Measurements from ENCODE around the gene CADPS2. TPM values are rescaled to one million over a fixed set of nuclear protein-coding genes. Genes with fewer than 3 reads are reported as not detected.
"Not testable (repeated sequence)": the region's sequence is repeated elsewhere in the genome, so short reads cannot be mapped to it uniquely, and the experiment has no call there.

The CADPS2 gene
- polyA plus RNA-seq, 1 donor (not counting 4 experiments of a cell fraction or from before 2014, with no cell fraction given), result 0.35 TPM

GRCh38 chr7:122682815-122683550 lies 203.3 kb downstream of the CADPS2 start:
- H3K4me2 ChIP-seq (ENCODE audit: control insufficient read depth, extremely low read depth, insufficient read depth, low read depth, low read length), result no peak overlapping the region
- no peaks in the 10 kb centered on the region for H4K20me1 ChIP-seq (ENCODE audit: control insufficient read depth, extremely low read depth, insufficient read depth, low read length)
- H2AFZ ChIP-seq (ENCODE audit: control insufficient read depth, low read length), result no peak overlapping the region
- no peaks in the 10 kb centered on the region for H3K9me1 ChIP-seq (ENCODE audit: control insufficient read depth, extremely low read depth, insufficient read depth, low read length)
- no peaks in the 10 kb centered on the region for H3K27me3 ChIP-seq (ENCODE audit: control insufficient read depth, extremely low read depth, insufficient read depth, low read length)
- H3K4me1 ChIP-seq (ENCODE audit: control insufficient read depth, extremely low read depth, insufficient read depth, low read length), result no peaks in the 10 kb centered on the region
- FAIRE-seq (no peak), DNase-seq (ENCODE audit: low read depth, low spot score) (no peak)
- TF ChIP-seq EZH2 (IDR thresholded peaks at IDR 0.05; ENCODE audit: low read length) (no peak), CTCF (optimal IDR thresholded peaks at IDR 0.05 in 1 of 3, IDR thresholded peaks at IDR 0.05 in 1 of 3, conservative IDR thresholded peaks at IDR 0.05 in 1 of 3; ENCODE audit: extremely low read depth in 1 of 3, insufficient read depth in 2 of 3, low read length in 3 of 3) (no peak)
- no peaks in the 10 kb centered on the region for H3K9me3 ChIP-seq (ENCODE audit: control insufficient read depth, low read depth, low read length)
- no peaks in the 10 kb centered on the region for H3K36me3 ChIP-seq (ENCODE audit: control insufficient read depth in 2 of 2, extremely low read depth in 1 of 2, insufficient read depth in 2 of 2, low read length in 2 of 2)
- H3K9ac ChIP-seq (ENCODE audit: control insufficient read depth, extremely low read depth, insufficient read depth, low read length), result no peak overlapping the region
- H3K4me3 ChIP-seq (ENCODE audit: control insufficient read depth in 2 of 3, extremely low read depth in 1 of 3, insufficient read depth in 2 of 3, low read depth in 1 of 3, low read length in 3 of 3), result no peak overlapping the region
- dilution Hi-C loops (cut with MboI; ENCODE audit: extremely low pct_ligation_motif_present, low sequenced_read_pairs), result no loop called here
- no peaks in the 10 kb centered on the region for H3K79me2 ChIP-seq (ENCODE audit: control insufficient read depth, insufficient read depth, low read length)
- H3K27ac ChIP-seq (ENCODE audit: control insufficient read depth, insufficient read depth, low read length), result no peak overlapping the region

GRCh38 chr7:122681186-122681585 lies 205.1 kb downstream of the CADPS2 start:
- H3K4me2 ChIP-seq (ENCODE audit: control insufficient read depth, extremely low read depth, insufficient read depth, low read depth, low read length); H3K27ac ChIP-seq (ENCODE audit: control insufficient read depth, insufficient read depth, low read length); FAIRE-seq; H4K20me1 ChIP-seq (ENCODE audit: control insufficient read depth, extremely low read depth, insufficient read depth, low read length); H3K9me1 ChIP-seq (ENCODE audit: control insufficient read depth, extremely low read depth, insufficient read depth, low read length); H3K27me3 ChIP-seq (ENCODE audit: control insufficient read depth, extremely low read depth, insufficient read depth, low read length); H3K9ac ChIP-seq (ENCODE audit: control insufficient read depth, extremely low read depth, insufficient read depth, low read length); H3K9me3 ChIP-seq (ENCODE audit: control insufficient read depth, low read depth, low read length); H3K79me2 ChIP-seq (ENCODE audit: control insufficient read depth, insufficient read depth, low read length); H3K36me3 ChIP-seq (ENCODE audit: control insufficient read depth in 2 of 2, extremely low read depth in 1 of 2, insufficient read depth in 2 of 2, low read length in 2 of 2); H2AFZ ChIP-seq (ENCODE audit: control insufficient read depth, low read length); H3K4me3 ChIP-seq (ENCODE audit: control insufficient read depth in 2 of 3, extremely low read depth in 1 of 3, insufficient read depth in 2 of 3, low read depth in 1 of 3, low read length in 3 of 3); H3K4me1 ChIP-seq (ENCODE audit: control insufficient read depth, extremely low read depth, insufficient read depth, low read length); DNase-seq (ENCODE audit: low read depth, low spot score); dilution Hi-C loops (cut with MboI; ENCODE audit: extremely low pct_ligation_motif_present, low sequenced_read_pairs): not testable (repeated sequence)

GRCh38 chr7:122679813-122680212 lies 206.4 kb downstream of the CADPS2 start:
- DNase-seq (ENCODE audit: low read depth, low spot score), result no peak
- H3K9ac ChIP-seq (ENCODE audit: control insufficient read depth, extremely low read depth, insufficient read depth, low read length), result no peak overlapping the region
- H3K27me3 ChIP-seq (ENCODE audit: control insufficient read depth, extremely low read depth, insufficient read depth, low read length), result no peaks in the 10 kb centered on the region
- no peaks in the 10 kb centered on the region for H3K79me2 ChIP-seq (ENCODE audit: control insufficient read depth, insufficient read depth, low read length)
- H3K9me1 ChIP-seq (ENCODE audit: control insufficient read depth, extremely low read depth, insufficient read depth, low read length), result no peaks in the 10 kb centered on the region
- dilution Hi-C loops (cut with MboI; ENCODE audit: extremely low pct_ligation_motif_present, low sequenced_read_pairs), result no loop called here
- H3K4me2 ChIP-seq (ENCODE audit: control insufficient read depth, extremely low read depth, insufficient read depth, low read depth, low read length), result no peak overlapping the region
- no peak overlapping the region for H2AFZ ChIP-seq (ENCODE audit: control insufficient read depth, low read length)
- no peaks in the 10 kb centered on the region for H3K36me3 ChIP-seq (ENCODE audit: control insufficient read depth in 2 of 2, extremely low read depth in 1 of 2, insufficient read depth in 2 of 2, low read length in 2 of 2)
- no peaks in the 10 kb centered on the region for H3K4me1 ChIP-seq (ENCODE audit: control insufficient read depth, extremely low read depth, insufficient read depth, low read length)
- TF ChIP-seq CTCF (optimal IDR thresholded peaks at IDR 0.05 in 1 of 3, IDR thresholded peaks at IDR 0.05 in 1 of 3, conservative IDR thresholded peaks at IDR 0.05 in 1 of 3; ENCODE audit: extremely low read depth in 1 of 3, insufficient read depth in 2 of 3, low read length in 3 of 3) (no peak), EZH2 (IDR thresholded peaks at IDR 0.05; ENCODE audit: low read length) (no peak)
- no peak for FAIRE-seq
- H3K27ac ChIP-seq (ENCODE audit: control insufficient read depth, insufficient read depth, low read length), result no peak overlapping the region
- H3K4me3 ChIP-seq (ENCODE audit: control insufficient read depth in 2 of 3, extremely low read depth in 1 of 3, insufficient read depth in 2 of 3, low read depth in 1 of 3, low read length in 3 of 3), result no peak overlapping the region
- H4K20me1 ChIP-seq (ENCODE audit: control insufficient read depth, extremely low read depth, insufficient read depth, low read length), result no peaks in the 10 kb centered on the region
- no peaks in the 10 kb centered on the region for H3K9me3 ChIP-seq (ENCODE audit: control insufficient read depth, low read depth, low read length)

- H3K4me3 ChIP-seq (ENCODE audit: control insufficient read depth in 2 of 3, extremely low read depth in 1 of 3, insufficient read depth in 2 of 3, low read depth in 1 of 3, low read length in 3 of 3); DNase-seq (ENCODE audit: low read depth, low spot score); H3K9ac ChIP-seq (ENCODE audit: control insufficient read depth, extremely low read depth, insufficient read depth, low read length); H3K36me3 ChIP-seq (ENCODE audit: control insufficient read depth in 2 of 2, extremely low read depth in 1 of 2, insufficient read depth in 2 of 2, low read length in 2 of 2); H3K4me1 ChIP-seq (ENCODE audit: control insufficient read depth, extremely low read depth, insufficient read depth, low read length); H3K27me3 ChIP-seq (ENCODE audit: control insufficient read depth, extremely low read depth, insufficient read depth, low read length); H3K9me1 ChIP-seq (ENCODE audit: control insufficient read depth, extremely low read depth, insufficient read depth, low read length); H3K4me2 ChIP-seq (ENCODE audit: control insufficient read depth, extremely low read depth, insufficient read depth, low read depth, low read length); H2AFZ ChIP-seq (ENCODE audit: control insufficient read depth, low read length); H3K27ac ChIP-seq (ENCODE audit: control insufficient read depth, insufficient read depth, low read length); FAIRE-seq; H4K20me1 ChIP-seq (ENCODE audit: control insufficient read depth, extremely low read depth, insufficient read depth, low read length); H3K9me3 ChIP-seq (ENCODE audit: control insufficient read depth, low read depth, low read length); dilution Hi-C loops (cut with MboI; ENCODE audit: extremely low pct_ligation_motif_present, low sequenced_read_pairs); H3K79me2 ChIP-seq (ENCODE audit: control insufficient read depth, insufficient read depth, low read length): not testable (repeated sequence)
These were observed 207.0 kb downstream of the CADPS2 start for GRCh38 chr7:122679269-122679709.

Measured in keratinocyte (primary cell).